IPS-18c (cell line): ENCODE results near the gene DIPK2B.

Experiments
- H3K4me3 ChIP-seq: 2 replicates; pipeline ENCODE4 v1.7.0; 2013; ENCODE audit warnings: low read depth, mild to moderate bottlenecking, low read length, moderate library complexity; ENCODE audit not compliant: insufficient read depth
- H3K9me3 ChIP-seq: one replicate; pipeline ENCODE4 v1.6.1; 2013; ENCODE audit warnings: mild to moderate bottlenecking, low read length, moderate library complexity; ENCODE audit not compliant: control insufficient read depth, insufficient read depth

The DIPK2B gene

DNA sequence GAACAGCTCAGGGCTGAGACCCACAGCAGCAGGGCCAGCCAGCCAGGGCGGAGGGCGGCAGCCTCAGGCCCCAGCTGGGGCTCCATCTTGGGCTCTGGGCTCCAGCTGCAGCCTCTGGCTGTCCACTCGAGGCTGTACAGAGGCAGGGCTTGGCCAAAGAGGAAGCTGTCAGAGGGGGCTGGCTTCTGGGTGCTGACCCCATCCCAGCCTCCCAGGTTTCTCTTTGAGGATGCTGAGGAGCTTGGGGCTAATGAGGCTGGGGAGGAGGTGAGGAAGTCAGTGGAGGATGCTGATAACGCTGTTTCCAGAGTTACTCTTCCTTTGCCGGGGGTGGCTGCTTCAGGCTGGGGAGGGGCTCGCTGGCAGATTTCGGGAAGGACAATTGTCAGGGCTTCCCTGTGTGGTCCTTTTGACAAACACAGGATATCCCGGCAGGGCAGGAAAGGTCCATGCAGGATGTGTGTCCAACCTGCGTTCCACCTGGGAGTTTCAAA, at the start of gene DIPK2B:
Gene DIPK2B, minus strand, starts transcription at position 136 of the 494 bp plus-strand sequence. Its CDS starts 50 bp downstream, at position 86.
- peaks cover 8% of the 10 kb centered on the region for H3K9me3 ChIP-seq
- no peak within 1 kb of the TSS for H3K4me3 ChIP-seq

DNA sequence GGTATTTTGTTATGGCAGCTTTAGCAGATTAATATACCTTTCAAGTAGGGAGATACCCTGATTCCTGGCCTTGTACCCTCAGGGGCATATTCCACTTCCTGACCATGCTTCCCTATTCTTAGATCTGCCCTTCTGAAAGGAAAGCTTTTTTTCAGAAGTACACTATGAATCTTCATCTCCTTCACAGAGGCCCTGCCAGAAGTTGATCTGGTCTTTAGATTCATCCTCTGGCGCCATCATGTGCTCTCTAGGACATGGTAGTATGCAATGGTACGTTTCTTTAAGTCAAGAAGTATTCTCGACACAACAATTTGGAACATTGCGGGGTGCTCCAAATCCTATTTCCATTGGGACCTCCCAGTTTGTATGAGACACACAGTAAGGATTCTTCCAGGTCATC, 39.6 kb upstream of the DIPK2B start:
- no peak overlapping the region for H3K4me3 ChIP-seq
- no peaks in the 10 kb centered on the region for H3K9me3 ChIP-seq

DNA sequence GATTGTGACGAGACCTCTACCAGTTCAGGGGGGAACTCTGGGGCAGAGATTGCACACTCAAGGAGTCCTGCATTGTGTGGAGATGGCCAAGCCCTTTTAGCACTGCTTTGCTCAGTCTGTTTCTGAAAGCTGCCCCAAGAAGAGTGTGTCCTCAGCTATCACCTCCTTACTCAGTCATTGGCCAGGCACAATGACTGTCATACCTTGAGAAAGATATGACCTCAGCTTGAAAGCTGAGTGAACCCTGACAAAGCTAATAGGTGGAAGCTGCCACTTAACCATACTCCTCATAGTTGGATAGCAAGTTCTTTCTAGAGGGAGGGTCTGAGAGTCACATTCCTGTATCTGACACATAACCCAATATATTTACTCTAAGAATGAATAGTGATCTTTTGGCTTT, 37.8 kb upstream of the DIPK2B start:
- no peak overlapping the region for H3K4me3 ChIP-seq
- H3K9me3 ChIP-seq = peaks cover 2% of the 10 kb centered on the region

DNA sequence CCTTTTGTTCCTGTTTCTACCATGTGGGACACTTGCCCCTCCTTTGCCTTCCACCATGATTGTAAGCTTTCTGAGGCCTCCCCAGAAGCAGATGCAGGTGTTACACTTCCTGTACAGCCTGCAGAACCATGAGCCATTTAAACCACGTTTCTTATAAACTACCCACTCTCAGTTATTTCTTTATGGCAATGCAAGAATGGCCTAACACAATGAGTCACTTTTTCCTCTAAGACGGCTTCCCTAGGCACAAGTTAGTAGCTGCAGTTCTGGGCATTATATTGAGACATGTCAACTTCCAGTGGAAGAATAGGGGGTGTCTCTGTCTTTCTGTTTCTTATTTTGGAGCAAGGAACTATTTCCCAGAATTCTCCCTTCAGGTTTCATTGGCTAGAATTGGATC, 32.9 kb upstream of the DIPK2B start:
- peaks cover 9% of the 10 kb centered on the region for H3K9me3 ChIP-seq
- H3K4me3 ChIP-seq = no peak overlapping the region

GRCh38 chrX:45232139-45232538, 31.5 kb upstream of the DIPK2B start:
- Histone ChIP-seq H3K4me3 (no peak overlapping the region), H3K9me3 (peaks cover 11% of the 10 kb centered on the region)

GRCh38 chrX:45230410-45230809, 29.7 kb upstream of the DIPK2B start:
- Histone ChIP-seq H3K4me3 (no peak overlapping the region; the same call in 1 of the 2 replicates), H3K9me3 (peaks cover 12% of the 10 kb centered on the region)

DNA sequence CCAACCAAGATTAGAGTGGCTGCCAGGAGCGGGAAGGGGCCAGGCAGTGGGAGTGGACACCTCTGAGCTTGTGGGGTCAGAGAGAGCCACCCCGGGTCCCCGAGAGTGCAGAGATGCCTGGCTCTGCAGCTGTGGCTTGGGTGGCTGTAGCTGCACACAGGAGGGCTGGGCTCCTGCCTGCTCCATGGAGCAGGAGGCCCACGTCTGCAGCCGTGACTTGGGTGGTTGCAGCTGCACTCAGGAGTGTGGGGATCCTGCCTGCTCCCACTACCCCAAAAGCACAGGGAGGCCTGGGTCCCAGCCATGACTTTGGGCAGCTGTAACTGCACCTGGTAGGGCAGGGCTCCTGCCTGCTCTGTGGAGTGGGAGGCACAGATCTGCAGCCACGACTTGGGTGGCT, 28.7 kb upstream of the DIPK2B start:
- H3K9me3 ChIP-seq = peaks cover 12% of the 10 kb centered on the region
- H3K4me3 ChIP-seq = no peak overlapping the region; the same call in 1 of the 2 replicates

DNA sequence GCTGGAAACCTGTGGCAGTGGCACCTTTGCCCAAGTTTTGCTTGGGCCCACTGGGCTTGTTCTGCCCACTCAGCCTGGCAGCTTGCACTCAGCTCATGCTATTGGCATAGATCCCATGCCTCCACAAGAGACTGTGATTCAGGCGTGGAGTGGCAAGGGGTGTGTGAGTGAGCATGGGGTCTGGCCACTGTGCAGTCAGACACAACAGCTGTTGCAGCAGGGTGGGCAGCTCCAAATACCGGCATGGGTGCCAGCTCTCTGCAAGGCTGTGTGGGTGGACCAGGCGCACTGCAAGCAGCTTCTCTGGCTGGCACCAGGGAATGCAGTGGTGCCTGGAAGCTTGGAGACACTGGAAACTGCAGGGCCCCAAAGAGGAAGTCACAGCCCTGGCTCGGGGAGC, 27.4 kb upstream of the DIPK2B start:
- Histone ChIP-seq H3K9me3 (peaks cover 10% of the 10 kb centered on the region), H3K4me3 (no peak overlapping the region)

DNA sequence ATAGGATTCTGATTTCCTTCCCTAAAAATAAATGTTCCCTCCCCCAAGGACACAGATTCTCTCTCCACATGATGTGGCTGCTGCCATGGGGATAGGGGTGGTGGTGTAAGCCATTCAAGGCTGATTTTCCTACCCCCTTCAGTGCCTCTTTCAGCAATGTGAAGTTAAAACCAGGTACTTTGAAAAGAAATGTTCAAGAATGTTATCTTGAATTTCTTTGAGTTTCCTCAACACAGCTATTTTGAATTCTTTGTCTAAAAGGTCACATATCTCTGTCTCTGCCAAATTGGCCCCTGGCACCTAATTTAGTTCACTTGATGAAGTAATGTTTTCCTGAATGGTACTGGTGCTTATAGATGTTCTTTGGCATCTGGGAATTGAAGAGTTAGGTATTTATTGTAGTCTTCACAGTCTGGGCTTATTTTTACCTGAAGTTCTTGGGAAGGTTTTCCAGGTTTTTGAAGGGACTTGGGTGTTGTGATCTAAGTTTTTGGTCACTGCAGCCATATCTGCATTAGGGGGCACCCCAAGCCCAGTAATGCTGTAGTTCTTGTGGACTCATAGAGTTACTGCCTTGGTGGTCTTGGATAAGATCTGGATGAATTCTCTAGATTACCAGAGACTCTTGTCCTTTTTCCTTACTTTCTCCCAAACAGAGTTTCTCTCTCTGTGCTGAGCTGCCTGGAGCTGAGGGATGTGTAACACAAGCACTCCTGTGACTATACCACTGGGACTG, 7.6 kb upstream of the DIPK2B start:
- Histone ChIP-seq H3K4me3 (no peak overlapping the region), H3K9me3 (peaks cover 9% of the 10 kb centered on the region)

GRCh38 chrX:45202171-45202570, 1.5 kb upstream of the DIPK2B start:
- Histone ChIP-seq H3K4me3 (no peak overlapping the region), H3K9me3 (peaks cover 8% of the 10 kb centered on the region)

- H3K9me3 ChIP-seq = peaks cover 8% of the 10 kb centered on the region
- no peak overlapping the region for H3K4me3 ChIP-seq
These were observed 2.0 kb downstream of the DIPK2B start for GRCh38 chrX:45198706-45199105.

DNA sequence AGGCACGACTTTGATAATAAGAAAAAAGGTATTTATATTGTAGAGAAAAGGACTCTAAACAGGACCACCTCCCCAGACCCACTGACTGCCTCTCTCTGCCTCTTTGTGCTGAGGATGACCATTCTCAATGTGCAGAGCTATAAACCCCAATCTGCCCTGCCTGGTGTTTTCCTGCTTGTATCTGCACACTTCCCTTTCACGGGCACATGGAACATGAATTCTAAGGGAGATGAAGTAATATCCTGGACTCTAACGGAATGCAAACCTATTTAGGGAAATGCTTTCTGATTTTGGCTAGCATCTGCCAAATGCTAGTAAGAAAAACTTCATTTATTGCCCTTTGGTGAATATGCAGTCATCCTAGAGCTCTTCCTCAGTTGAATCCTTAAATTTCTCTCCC, 2.4 kb downstream of the DIPK2B start:
- Histone ChIP-seq H3K9me3 (peaks cover 8% of the 10 kb centered on the region), H3K4me3 (no peak overlapping the region)

- peaks cover 10% of the 10 kb centered on the region for H3K9me3 ChIP-seq
- no peak overlapping the region for H3K4me3 ChIP-seq
These were observed 4.0 kb downstream of the DIPK2B start for GRCh38 chrX:45196701-45197100.

- H3K4me3 ChIP-seq = no peak overlapping the region
- H3K9me3 ChIP-seq = peaks cover 7% of the 10 kb centered on the region
These were observed 8.8 kb downstream of the DIPK2B start for GRCh38 chrX:45191820-45192409.

DNA sequence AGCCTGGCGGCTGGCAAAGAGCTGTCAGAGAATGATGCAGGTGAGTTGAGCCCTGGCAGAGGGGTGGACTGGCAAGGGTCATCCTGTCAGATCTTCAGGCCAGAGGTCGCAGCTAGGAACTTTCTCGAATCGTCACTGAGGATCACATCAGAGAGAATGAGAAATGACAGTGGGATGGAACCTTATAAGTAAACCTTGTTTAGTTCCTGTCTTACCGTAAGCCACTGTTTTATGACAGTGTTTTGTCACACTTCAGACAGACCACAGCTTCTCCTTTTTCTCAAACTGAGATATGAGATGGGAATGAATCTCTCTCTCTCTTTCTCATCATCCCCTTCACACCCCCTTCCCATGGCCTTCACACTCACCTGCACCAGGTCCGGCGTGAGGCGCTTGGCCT, 9.3 kb downstream of the DIPK2B start:
- H3K4me3 ChIP-seq = no peak overlapping the region
- peaks cover 7% of the 10 kb centered on the region for H3K9me3 ChIP-seq

DNA sequence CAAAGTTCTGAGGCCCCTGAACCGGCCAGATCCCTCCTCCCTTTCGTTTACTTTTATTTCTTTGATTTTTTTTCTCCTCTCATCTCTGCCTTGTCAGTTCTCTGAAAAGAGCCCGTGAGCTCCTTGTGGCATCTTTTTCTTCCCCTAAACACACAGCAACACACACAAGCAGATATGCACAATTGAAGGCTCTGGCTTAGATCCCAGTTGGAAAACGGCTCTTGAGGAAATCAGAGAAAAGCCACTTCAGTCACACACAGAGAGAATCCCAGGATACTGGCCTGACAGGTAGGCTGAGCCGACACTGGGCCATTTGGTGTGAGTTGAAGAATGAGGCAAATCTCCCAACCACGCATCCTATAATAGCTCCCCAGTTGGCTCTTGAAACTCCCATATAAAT, 12.9 kb downstream of the DIPK2B start:
- H3K4me3 ChIP-seq = no peak overlapping the region

GRCh38 chrX:45186643-45187026, 14.0 kb downstream of the DIPK2B start:
- Histone ChIP-seq H3K4me3 (no peak overlapping the region), H3K9me3 (peaks cover 3% of the 10 kb centered on the region)

More for the DNA sequence above, 12.9 kb downstream of the DIPK2B start:
- H3K9me3 ChIP-seq = peaks cover 5% of the 10 kb centered on the region

DNA sequence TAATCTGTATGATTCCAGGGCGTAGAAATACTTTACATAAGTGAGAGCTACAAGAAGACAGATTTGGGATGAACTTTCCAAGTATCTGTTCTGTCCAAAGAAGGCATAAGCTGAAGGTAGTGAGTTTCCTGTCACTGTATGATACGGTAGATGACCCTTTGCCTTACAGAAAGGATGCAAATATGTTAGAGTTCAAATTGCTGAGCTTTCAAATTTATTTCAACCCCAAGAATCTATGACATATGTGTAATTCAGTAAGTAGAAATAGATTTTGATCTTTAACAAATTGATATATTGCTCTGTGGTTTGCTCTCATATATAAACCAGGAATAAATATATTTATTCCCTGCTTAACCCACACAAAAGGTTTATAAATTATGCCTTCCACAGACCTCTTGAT, 16.5 kb downstream of the DIPK2B start:
- H3K9me3 ChIP-seq = peaks cover 3% of the 10 kb centered on the region
- H3K4me3 ChIP-seq = no peak overlapping the region
